ENCODE data around the gene SNX9.
"Not testable (repeated sequence)": the region's sequence is repeated elsewhere in the genome, so short reads cannot be mapped to it uniquely, and the experiment has no call there.

SNX9 gene

GRCh38 chr6:157893238-157893637, 70.2 kb downstream of the SNX9 start:
- no peak for DNase-seq (ENCODE audit: low spot score)
- in situ Hi-C loops (cut with MboI; ENCODE audit: low pct_unique_long_range_greater_than_20kb, low sequenced_read_pairs, unreplicated experiment), result no loop called here
- TF ChIP-seq CTCF (IDR thresholded peaks at IDR 0.05; ENCODE audit: extremely low read depth, insufficient read depth, missing control alignments), result no peak

DNA sequence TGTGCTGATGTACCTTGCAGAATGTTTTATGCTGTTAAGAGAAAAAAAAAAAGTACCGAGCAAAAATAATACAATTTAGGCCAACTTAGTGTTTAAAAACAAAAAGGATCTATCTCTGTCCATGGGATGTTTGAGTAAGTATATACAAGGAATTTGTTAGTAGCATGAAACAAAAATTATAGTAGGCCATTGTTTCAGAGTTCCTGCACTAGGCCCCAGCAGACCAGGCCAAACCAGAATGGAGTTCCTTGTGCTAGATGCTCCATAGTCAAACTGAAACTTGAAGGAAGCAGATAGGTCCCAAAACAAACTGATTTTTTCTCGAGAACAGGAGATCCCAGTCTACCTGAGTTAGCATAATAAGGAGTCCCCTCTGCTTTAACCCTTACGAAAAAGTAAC, 72.5 kb downstream of the SNX9 start:
- in situ Hi-C loops (cut with MboI; ENCODE audit: low pct_unique_long_range_greater_than_20kb, low sequenced_read_pairs, unreplicated experiment), result no loop called here
- TF ChIP-seq CTCF (IDR thresholded peaks at IDR 0.05; ENCODE audit: extremely low read depth, insufficient read depth, missing control alignments), result no peak

DNA sequence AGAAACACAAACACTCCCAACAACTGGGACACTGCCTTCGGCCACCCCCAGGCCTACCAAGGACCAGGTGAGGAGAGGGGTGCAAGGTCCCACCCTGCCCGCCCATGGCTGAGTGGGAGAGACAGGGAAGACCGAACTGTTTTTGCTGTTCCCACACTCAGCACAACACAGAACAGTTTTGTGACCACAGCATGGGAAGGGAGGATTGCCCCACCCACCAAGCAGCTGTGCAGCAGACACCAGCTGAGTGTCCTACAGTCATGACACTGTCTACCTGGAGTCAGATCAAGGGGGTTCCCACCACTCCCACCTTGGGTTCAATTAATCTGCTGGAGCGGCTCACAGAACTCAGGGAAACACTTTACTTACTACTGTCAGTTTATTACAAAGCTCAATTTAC, 73.9 kb downstream of the SNX9 start:
- DNase-seq (ENCODE audit: low spot score), result no peak
- in situ Hi-C loops (cut with MboI; ENCODE audit: low pct_unique_long_range_greater_than_20kb, low sequenced_read_pairs, unreplicated experiment), result no loop called here

More for the DNA sequence above, 72.5 kb downstream of the SNX9 start:
- DNase-seq (ENCODE audit: low spot score), result no peak

GRCh38 chr6:157898169-157898568, 75.1 kb downstream of the SNX9 start:
- no peak for DNase-seq (ENCODE audit: low spot score)
- in situ Hi-C loops (cut with MboI; ENCODE audit: low pct_unique_long_range_greater_than_20kb, low sequenced_read_pairs, unreplicated experiment), result no loop called here
- no peak for TF ChIP-seq CTCF (IDR thresholded peaks at IDR 0.05; ENCODE audit: extremely low read depth, insufficient read depth, missing control alignments)

More for the DNA sequence above, 73.9 kb downstream of the SNX9 start:
- TF ChIP-seq CTCF (IDR thresholded peaks at IDR 0.05; ENCODE audit: extremely low read depth, insufficient read depth, missing control alignments), result no peak

- no peak for TF ChIP-seq CTCF (IDR thresholded peaks at IDR 0.05; ENCODE audit: extremely low read depth, insufficient read depth, missing control alignments)
- in situ Hi-C loops (cut with MboI; ENCODE audit: low pct_unique_long_range_greater_than_20kb, low sequenced_read_pairs, unreplicated experiment), result no loop called here
- no peak for DNase-seq (ENCODE audit: low spot score)
Observed at GRCh38 chr6:157898640-157899039, 75.6 kb downstream of the SNX9 start.

GRCh38 chr6:157900262-157900661, 77.2 kb downstream of the SNX9 start:
- DNase-seq (ENCODE audit: low spot score); in situ Hi-C loops (cut with MboI; ENCODE audit: low pct_unique_long_range_greater_than_20kb, low sequenced_read_pairs, unreplicated experiment): not testable (repeated sequence)

DNA sequence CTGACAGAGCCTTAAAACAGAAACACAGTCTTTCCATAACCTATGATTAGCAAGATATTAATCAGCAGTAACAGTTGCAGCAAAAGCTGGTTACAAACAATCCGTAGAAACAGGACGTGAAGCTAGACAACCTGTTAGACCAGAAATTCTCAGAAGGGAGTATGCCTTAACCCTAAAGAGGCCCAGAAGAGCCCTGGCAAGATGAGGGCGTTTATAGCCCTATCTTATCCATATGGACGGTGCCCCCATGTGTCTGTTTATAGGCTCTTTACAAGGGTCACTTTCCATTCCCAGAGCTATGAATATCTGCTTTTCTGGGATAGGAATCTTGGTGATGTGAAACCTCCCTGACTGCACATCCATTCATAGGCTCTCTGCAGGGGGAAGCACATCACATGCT, 77.7 kb downstream of the SNX9 start:
- in situ Hi-C loops (cut with MboI; ENCODE audit: low pct_unique_long_range_greater_than_20kb, low sequenced_read_pairs, unreplicated experiment); DNase-seq (ENCODE audit: low spot score): not testable (repeated sequence)

- no peak for DNase-seq (ENCODE audit: low spot score)
- in situ Hi-C loops (cut with MboI; ENCODE audit: low pct_unique_long_range_greater_than_20kb, low sequenced_read_pairs, unreplicated experiment), result no loop called here
- no peak for TF ChIP-seq CTCF (IDR thresholded peaks at IDR 0.05; ENCODE audit: extremely low read depth, insufficient read depth, missing control alignments)
Observed at GRCh38 chr6:157904999-157905398, 82.0 kb downstream of the SNX9 start.

All from GM13977 (cell line).